NCI-H748 (cell line): ENCODE results near the gene ANKRD13B.
"Not testable (repeated sequence)": the region's sequence is repeated elsewhere in the genome, so short reads cannot be mapped to it uniquely, and the experiment has no call there.

Experiments used
- DNase-seq: peaks from one replicate; lab custom pipeline; 2025; ENCODE audit not compliant: unreplicated experiment; lab: John Stamatoyannopoulos, UW

ANKRD13B gene

DNA sequence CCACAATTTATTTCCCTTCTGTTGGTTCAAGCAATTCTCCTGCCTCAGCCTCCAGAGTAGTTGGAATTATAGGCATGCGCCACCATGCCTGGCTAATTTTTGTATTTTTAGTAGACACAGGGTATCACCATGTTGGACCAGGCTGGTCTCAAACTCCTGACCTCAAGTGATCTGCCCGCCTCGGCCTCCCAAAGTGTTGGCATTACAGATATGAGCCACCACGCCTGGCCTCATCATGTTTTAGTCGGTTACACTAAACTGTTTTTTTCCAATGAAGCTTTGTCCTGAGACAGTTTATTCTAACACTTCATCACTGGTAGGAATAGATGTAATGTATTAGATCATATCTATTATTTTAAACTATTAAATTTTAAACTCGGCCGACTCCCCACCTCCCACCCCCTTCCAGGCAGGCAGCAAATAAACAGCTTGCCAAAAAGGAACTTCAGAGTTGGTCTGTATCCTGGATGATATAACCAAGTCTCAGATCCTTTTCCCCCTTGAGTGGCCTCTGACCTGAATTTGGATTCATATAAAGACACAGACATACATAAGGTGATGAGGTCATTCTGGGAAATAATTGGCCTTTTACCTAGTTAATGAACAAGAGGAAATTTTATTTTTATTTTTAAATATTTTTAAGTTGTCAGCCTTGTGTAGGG is 48.2 kb downstream of the ANKRD13B start:
- DNase-seq: no peak

DNA sequence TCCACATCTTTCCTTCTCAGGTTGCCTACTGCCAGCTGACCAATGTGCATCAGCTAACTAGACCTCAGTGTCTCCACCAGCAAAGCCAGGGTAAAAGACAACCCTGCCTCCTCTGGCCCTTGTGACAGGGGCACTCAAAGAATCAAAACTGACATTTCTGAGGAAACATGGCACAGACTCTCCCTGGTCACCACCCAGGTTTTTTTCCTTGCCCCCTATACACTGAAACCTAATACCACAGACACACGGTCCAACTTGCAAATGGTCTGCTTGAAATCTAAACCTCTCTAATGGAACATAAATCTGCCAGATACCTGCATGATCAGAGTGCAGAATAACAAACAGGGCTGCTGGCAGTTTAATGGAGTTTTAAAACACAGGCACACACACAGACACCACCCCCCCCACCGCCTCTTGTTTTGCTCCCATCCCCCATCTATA is 49.3 kb downstream of the ANKRD13B start:
- peak; percentile 20 for DNase-seq

DNA sequence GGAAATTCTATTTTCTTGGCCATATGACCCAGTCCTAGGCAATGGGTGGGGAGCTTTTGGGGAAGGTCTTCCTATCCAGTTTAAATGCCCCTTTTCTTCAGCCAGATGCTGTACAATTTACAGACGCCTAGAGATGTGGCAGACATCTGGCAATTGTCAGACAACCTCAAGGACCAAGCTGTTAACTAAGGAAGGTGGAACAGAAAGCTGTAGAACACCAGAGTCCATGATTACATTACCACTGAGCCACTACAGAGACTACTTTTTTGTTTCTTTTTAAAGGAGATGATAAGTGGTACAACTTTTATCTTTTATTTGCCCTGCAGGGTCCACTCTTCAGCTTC is 50.9 kb downstream of the ANKRD13B start:
- no peak for DNase-seq

DNA sequence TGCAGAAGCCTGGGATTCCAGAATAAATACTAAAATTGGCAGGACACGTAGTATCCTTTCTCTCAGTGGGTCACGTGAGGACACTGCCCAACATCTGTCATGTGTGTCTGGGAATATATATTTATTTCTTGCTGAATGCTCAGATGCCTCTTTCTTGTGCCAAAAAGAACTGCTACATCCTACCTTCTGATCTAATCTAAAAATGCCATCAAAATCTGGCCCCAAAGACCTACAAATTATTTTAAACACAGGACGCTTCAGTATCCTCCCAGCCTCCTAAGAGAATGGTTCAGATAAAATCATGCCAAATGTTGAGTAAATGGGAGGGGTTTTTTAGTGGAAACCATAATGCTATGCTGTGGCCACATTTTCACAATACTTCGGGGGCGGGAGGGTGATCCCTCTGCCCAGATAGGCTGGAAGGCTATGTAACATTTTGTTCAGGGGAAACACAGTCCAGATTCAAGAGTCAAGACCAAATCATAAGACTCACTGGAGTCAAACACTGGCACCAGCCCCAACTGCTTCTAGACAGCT is 52.7 kb downstream of the ANKRD13B start:
- DNase-seq: no peak

DNA sequence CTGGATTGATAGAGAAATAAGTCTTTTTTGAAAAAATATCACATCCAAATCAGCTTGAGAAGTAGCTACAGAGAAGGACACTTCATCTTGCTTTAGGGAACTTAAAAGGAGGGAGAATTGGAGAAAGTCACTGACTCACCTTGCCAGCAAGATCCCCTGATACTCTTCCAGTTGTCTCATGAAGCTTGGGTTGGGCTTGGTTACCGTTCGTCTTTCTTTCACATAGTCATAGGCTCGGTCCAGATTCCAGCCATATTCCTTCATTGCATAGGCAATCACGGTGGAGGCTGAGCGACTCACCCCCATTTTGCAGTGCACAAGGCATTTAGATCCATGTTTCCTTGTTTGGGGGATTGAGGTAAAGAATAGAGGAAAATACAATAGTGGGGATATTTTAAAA is 55.1 kb downstream of the ANKRD13B start:
- no peak for DNase-seq

DNA sequence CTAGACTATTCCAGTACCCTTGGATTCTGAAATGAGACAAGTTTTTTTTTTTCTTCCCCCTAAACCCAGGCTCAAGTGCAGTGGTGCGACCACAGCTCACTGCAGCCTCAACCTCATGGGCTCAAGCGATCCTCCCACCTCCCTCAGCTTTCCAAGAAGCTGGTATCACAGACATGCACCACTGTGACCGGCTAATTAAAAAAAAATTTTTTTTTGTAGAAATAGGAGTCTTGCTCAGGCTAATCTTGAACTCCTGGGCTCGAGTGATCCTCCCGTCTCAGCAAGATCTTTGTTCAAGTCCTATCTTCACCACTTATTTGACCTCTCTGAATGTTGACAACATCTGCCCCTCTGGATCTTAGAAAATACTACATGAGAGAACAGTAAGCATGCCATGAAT is 56.4 kb downstream of the ANKRD13B start:
- no peak for DNase-seq

DNA sequence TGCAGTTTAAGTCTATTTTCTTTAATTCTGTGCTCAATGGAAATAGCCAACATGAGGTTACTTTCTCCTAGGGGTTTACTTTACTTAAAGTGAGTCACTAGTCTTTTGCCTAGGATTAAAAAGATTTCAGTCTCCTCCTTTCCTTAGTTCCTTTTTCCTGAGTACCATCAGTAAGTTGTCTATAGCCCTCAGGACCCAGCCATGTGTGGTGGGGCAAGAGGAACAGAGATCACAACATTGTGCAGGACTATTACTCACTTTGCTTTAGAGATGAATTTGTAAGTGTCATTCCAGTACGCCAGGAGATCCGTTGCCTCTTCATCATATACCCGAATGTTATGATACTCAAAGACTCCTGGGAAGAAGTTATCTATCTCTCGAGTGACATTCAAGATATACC is 57.5 kb downstream of the ANKRD13B start:
- DNase-seq: no peak

DNA sequence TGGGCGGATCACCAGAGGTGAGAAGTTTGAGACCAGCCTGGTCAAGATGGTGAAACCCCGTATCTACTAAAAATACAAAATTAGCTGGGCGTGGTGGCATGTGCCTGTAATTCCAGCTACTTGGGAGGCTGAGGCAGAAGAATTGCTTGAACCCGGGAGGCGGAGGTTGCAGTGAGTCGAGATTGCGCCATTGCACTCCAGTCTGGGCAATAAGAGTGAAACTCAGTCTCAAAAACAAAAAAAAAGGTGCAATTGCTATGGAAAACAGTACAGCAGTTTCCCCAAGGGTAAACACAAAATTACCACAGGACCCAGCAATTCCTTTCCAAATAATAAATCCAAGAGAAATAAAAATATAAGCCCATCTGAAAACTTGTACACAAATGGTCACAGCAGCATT is 59.0 kb downstream of the ANKRD13B start:
- not testable (repeated sequence) for DNase-seq

DNA sequence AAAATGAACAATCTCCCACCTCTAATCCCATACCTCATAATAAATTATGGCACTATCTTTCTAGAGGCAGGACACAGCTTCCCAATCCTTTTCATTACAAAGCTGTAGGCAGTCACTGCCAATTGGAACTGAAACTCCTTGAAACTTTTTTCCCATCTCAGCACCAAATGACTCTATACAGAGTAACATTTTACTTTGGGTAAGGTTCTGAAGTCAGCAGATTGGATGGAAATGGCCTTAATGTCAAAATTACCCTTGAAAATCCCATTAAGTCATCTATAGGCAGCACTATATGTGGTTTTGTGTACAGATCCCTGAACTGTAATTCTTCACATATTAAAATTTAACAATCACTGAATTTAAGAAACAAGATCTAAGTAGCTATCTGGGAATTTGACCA is 60.0 kb downstream of the ANKRD13B start:
- DNase-seq: no peak

DNA sequence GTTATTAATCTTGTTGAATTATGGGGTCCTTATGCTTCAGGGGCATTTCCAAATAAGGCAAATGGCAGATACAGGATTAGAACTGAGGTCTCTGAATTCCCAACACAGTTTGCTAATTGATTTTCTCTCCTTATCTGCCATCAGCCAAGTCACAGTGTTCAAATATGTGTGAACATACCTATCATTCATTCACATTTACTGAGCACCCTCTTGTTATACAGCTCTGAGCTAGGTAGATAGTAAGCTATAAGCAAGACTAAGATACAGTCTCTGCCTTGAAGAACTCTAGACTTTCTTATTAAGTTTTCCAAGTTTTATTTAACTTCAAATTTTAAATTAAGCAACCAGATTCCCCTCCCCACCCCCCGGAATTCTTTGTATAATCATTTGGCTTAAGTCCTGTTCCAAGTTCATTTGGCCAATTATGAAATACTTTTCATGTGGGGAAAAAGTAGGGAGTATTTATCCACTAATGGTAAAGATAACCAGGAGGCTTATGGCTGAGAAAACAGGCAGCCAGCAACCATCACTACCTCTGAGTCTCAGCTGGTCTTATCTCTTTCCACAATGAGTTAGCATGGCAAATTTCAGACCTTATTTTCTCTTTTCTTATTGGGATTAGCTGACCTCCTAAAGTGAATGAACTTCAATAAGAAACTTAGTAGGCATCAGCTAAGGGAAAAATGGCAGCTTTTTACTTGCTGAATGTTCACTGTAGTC is 61.2 kb downstream of the ANKRD13B start:
- DNase-seq: no peak

DNA sequence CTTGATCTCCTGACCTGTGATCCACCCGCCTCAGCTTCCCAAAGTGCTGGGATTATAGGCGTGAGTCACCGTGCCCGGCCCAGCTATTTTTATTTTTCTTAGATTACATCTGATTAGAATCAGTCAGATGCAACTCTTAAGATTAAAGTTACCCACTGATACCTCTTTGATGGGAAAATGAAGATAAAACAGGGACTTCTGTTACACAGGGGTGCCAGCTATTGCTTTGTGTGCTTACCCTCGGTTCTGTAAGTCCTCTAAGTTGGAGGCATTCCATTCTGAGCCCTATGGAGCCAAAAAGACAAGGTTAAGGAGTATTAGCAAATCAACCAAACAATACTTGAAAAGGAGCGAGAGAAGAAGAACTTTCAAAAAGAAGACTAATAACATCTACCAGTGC is 62.4 kb downstream of the ANKRD13B start:
- DNase-seq: no peak

DNA sequence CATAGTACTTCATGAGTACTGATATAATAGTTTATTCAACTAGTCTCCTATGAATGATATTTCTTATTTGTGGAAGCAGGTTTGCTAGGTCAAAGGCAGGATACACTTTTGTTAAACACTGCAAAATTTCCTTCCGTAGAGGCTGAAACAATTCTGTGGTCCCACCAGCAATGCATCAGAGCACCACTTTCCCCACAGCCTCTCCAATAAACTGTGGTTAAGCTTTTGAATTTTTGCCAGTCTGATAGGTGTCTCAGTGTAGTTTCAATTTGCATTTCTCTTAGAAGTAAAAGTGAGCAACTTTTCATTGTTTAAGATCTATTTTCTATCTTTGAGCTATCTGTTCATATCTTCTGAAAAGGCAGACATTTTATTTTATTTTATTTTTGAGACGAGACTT is 66.2 kb downstream of the ANKRD13B start:
- no peak for DNase-seq

DNA sequence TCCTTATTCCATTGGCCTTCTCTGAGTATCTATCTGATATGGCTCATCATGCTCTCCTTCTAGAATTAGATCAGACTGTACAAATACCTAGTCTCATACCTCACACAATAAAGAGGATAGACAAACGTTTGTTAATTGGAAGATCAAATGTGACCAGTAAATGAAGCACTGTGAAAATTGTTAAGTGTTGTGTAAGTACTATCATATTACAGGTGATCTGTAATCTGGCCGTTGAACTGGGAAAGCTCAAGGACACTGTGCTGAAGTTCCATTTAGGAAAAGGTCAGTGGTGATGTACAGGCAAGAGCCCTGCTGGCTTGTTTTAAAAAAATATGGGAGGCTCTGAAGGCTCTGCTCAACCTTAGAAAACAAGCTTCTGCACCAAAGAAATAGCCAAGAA is 68.3 kb downstream of the ANKRD13B start:
- peak; percentile 50 for DNase-seq

DNA sequence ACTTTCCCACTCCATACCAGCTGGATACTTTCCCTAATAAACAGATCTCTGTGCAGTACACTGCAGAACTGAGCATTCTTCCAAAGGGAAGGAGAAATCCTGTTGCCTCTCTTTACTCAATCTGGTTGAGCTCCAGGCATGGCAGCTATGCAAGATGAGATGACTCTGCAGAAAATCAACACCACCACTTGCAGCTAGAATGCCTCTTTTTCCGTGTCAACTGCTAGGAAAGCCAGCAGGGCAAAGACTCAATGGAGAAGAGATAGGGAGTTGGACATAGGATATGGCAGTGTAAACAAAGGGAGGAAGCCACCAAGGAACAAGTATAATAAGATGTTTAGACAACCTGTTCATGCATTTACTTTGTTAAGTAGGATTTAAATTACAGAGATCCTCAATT is 70.2 kb downstream of the ANKRD13B start:
- DNase-seq: peak; percentile 11
